HepG2 (cell line): Measurements from ENCODE around the gene ZIC4. TPM values are rescaled to one million over a fixed set of nuclear protein-coding genes. Genes with fewer than 3 reads are reported as not detected.

ENCODE experiments used
- ATAC-seq: fragments of 200-7000 bp; cut with Tn5 transposase; 3 replicates; pipeline ENCODE4 v1.9.1; 2020; ENCODE audit warnings: mild to moderate bottlenecking, moderate library complexity
- BruUV-seq: library from RNA; stranded (reverse); fragments of 400-500 nt; replicated peaks from 2 replicates; lab custom pipeline; 2021; lab: Mats Ljungman, UMichigan
- CTCF ChIA-PET: fragments of 300-600 bp; formaldehyde crosslinking; extraction: SDS; loops from one replicate; lab custom pipeline; 2021; ENCODE audit warnings: low total read pairs, inconsistent platforms, low intra/inter-chr PET ratio; lab: Yijun Ruan, JAX
- POLR2A ChIA-PET: fragments of 350-600 bp; sonication (Branson Sonifier 250); formaldehyde crosslinking; loops from one replicate; lab custom pipeline; 2020; ENCODE audit warnings: antibody characterized with exemption, inconsistent platforms; lab: Yijun Ruan, JAX
- DNase-seq: peaks from one replicate; pipeline ENCODE4 v3.0.0-alpha.2; 2015; ENCODE audit warnings: low spot score
- FAIRE-seq: peaks from 3 replicates; lab custom pipeline; 2011; peaks lifted over from hg19 to GRCh38; lab: Jason Lieb, UNC
- H2AFZ ChIP-seq: one replicate; pipeline ENCODE4 v1.6.1; 2011; ENCODE audit warnings: low read length, inconsistent platforms
- H3K27ac ChIP-seq: fragments of 300-600 bp; 3 replicates; pipeline ENCODE4 v1.8.0; 2011; ENCODE audit warnings: mixed run types, mild to moderate bottlenecking, mixed read lengths, low read length, inconsistent platforms; ENCODE audit not compliant: insufficient read depth; ENCODE audit errors: extremely low read length
- H3K27me3 ChIP-seq, 2 experiments: fragments of 200-600 bp in 1 of 2; 2 replicates in 1 of 2; 3 replicates in 1 of 2; pipeline versions ENCODE4 v1.6.0 to v1.8.0; 2011; ENCODE audit warnings: low read length in 2 of 2, mild to moderate bottlenecking in 2 of 2, moderate library complexity in 2 of 2, inconsistent platforms in 1 of 2; ENCODE audit not compliant: insufficient read depth in 2 of 2, control insufficient read depth in 1 of 2
- H3K36me3 ChIP-seq, 2 experiments: fragments of 200-600 bp in 1 of 2; replicated peaks in 1 of 2; 2 replicates in 1 of 2; 3 replicates in 1 of 2; pipeline versions ENCODE4 v1.5.1 to v1.8.0; 2011; ENCODE audit warnings: low read length in 2 of 2, inconsistent platforms in 1 of 2; ENCODE audit not compliant: insufficient read depth in 2 of 2, control insufficient read depth in 1 of 2
- H3K4me1 ChIP-seq: 2 replicates; pipeline ENCODE4 v1.5.1; 2012; ENCODE audit warnings: low read length, inconsistent platforms; ENCODE audit not compliant: insufficient read depth
- H3K4me2 ChIP-seq: 2 replicates; pipeline ENCODE4 v1.6.0; 2011; ENCODE audit warnings: low read depth, low read length, inconsistent platforms
- H3K4me3 ChIP-seq, 3 experiments: fragments of 200-600 bp in 1 of 3; sonication (generic), shearing (Covaris generic) in 1 of 3; replicated peaks in 1 of 3; 2 replicates each; pipeline ENCODE4 v1.5.1; 2011 to 2016; ENCODE audit warnings: low read length in 3 of 3, inconsistent platforms in 2 of 3, low read depth in 2 of 3, mild to moderate bottlenecking in 2 of 3, control low read depth in 1 of 3, mixed read lengths in 1 of 3; ENCODE audit not compliant: insufficient read depth in 1 of 3
- H3K79me2 ChIP-seq: one replicate; pipeline ENCODE4 v1.6.1; 2011; ENCODE audit warnings: low read length, inconsistent platforms; ENCODE audit not compliant: insufficient read depth
- H3K9ac ChIP-seq: 2 replicates; pipeline ENCODE4 v1.6.0; 2011; ENCODE audit warnings: mild to moderate bottlenecking, low read depth, low read length, inconsistent platforms; ENCODE audit not compliant: insufficient read depth
- H3K9me3 ChIP-seq: 2 replicates; pipeline ENCODE4 v1.5.1; 2012; ENCODE audit warnings: mild to moderate bottlenecking, low read length
- H4K20me1 ChIP-seq: 2 replicates; pipeline ENCODE4 v1.6.0; 2011; ENCODE audit warnings: inconsistent platforms, mild to moderate bottlenecking, low read length, moderate library complexity; ENCODE audit not compliant: insufficient read depth
- EZH2 ChIP-seq: conservative IDR thresholded peaks from 2 replicates; pipeline ENCODE4 v1.6.1; 2012; ENCODE audit warnings: mild to moderate bottlenecking, low read depth, low read length, moderate library complexity
- GATAD2A ChIP-seq: IDR thresholded peaks from 2 replicates; pipeline ENCODE4 v1.6.1; 2016
- HNF1A ChIP-seq, 2 experiments: sonication (generic) in 1 of 2; formaldehyde crosslinking in 1 of 2; IDR thresholded peaks; 2 replicates each; pipeline versions ENCODE4 v1.4.0 to v1.6.1; 2016 to 2020; ENCODE audit warnings: borderline replicate concordance in 1 of 2, low read depth in 1 of 2, mild to moderate bottlenecking in 1 of 2, missing genetic modification reagents in 1 of 2
- MBD4 ChIP-seq: IDR thresholded peaks from 2 replicates; pipeline ENCODE4 v1.6.1; 2012; ENCODE audit warnings: low read length, inconsistent platforms, borderline replicate concordance
- ZBTB20 ChIP-seq: sonication (generic); formaldehyde crosslinking; IDR thresholded peaks from 2 replicates; pipeline ENCODE4 v1.8.1; 2023; ENCODE audit warnings: missing genetic modification reagents, low read depth, mild to moderate bottlenecking, borderline replicate concordance
- ZNF335 ChIP-seq: sonication (generic); formaldehyde crosslinking; IDR thresholded peaks from 2 replicates; pipeline ENCODE4 v1.4.0; 2020; ENCODE audit warnings: missing genetic modification reagents
- WGBS: methylation state at CpG from one replicate; pipeline ENCODE4 v1.1.6; 2017; ENCODE audit warnings: low lambda C conversion rate; 5-methylcytosine and 5-hydroxymethylcytosine counted together
- in situ Hi-C: cut with HindIII; loops from 2 replicates; pipeline ENCODE4 v1.10.0; 2017; ENCODE audit warnings: low pct_unique_long_range_greater_than_20kb; ENCODE audit not compliant: extremely low pct_ligation_motif_present
- intact Hi-C: fragments of 100-400 bp; cut with micrococcal nuclease; formaldehyde crosslinking; loops from one replicate; pipeline ENCODE4 v1.10.0; 2022; ENCODE audit not compliant: unreplicated experiment
- polyA plus RNA-seq, 8 experiments: library from polyadenylated mRNA; depleted of rRNA in 3 of 8; stranded (reverse) in 7 of 8; unstranded in 1 of 8; fragments of >200 nt; fragmentation: Illumina TruSeq in 4 of 8; extraction: Trizol in 4 of 8; gene quantifications; 2 replicates each; pipeline versions ENCODE4 v1.2.1 to v1.2.3, GENCODE V29; 2011 to 2016; ENCODE audit warnings: low read depth in 4 of 8, missing spikeins in 1 of 8, mixed read lengths in 1 of 8; ENCODE audit not compliant: insufficient read depth in 1 of 8
- total RNA-seq, 5 experiments: library from RNA; depleted of rRNA; stranded (reverse); fragments of >200 nt; fragmentation: Illumina TruSeq; extraction: Trizol; gene quantifications; 2 replicates each; pipeline ENCODE4 v1.2.3, GENCODE V29; 2016; ENCODE audit warnings: low read depth in 1 of 5

Gene ZIC4
- total and polyA plus RNA-seq, 2 of the 13 experiments (the other 11 are each of a cell fraction or from before 2014, with no cell fraction given), result not detected

- TF ChIP-seq HNF1A (IDR thresholded peaks at IDR 0.05; ENCODE audit: low read depth) (no peak), HNF1A (CRISPR knock-in tag; IDR thresholded peaks at IDR 0.05; ENCODE audit: borderline replicate concordance) (no peak), MBD4 (no peak), ZBTB20 (CRISPR knock-in tag) (no peak)
Measured at GRCh38 chr3:147413686-147414389, 7.5 kb upstream of the ZIC4 start (continued).

- H3K36me3 ChIP-seq, result no peaks in the 10 kb centered on the region
- no peaks in the 10 kb centered on the region for H3K79me2 ChIP-seq
- FAIRE-seq (no peak), DNase-seq (no peak), ATAC-seq (no peak)
- H3K9me3 ChIP-seq, result no peaks in the 10 kb centered on the region
- no peak overlapping the region for H3K4me2 ChIP-seq
- H4K20me1 ChIP-seq, result no peaks in the 10 kb centered on the region
- TF ChIP-seq ZNF335 (CRISPR knock-in tag) (no peak), GATAD2A (CRISPR knock-in tag) (no peak), EZH2 (no peak)
- CTCF ChIA-PET, result no interaction called here
- H3K27ac ChIP-seq, result no peak overlapping the region
- no TSS peak for BruUV-seq
- intact Hi-C loops (no loop called here), in situ Hi-C loops (no loop called here)
- H3K9ac ChIP-seq, result no peak overlapping the region
- 60% methylated on average over 37 of the region's 37 CpGs for WGBS
- H3K4me3 ChIP-seq, result no peak overlapping the region
- POLR2A ChIA-PET, result no interaction called here
- H3K4me1 ChIP-seq, result no peaks in the 10 kb centered on the region
- peaks cover 0 to 7% of the 10 kb centered on the region in 2 experiments; a peak in 3 of 5 replicates for H3K27me3 ChIP-seq
- no peak overlapping the region for H2AFZ ChIP-seq
Measured at GRCh38 chr3:147412917-147413685, 6.8 kb upstream of the ZIC4 start.
